GM19328 (cell line): Measurements from ENCODE around the gene NFIB.

ENCODE experiments used
- ATAC-seq: cut with Tn5 transposase; IDR thresholded peaks from one replicate; pipeline ENCODE4 v1.9.1; 2021; ENCODE audit warnings: mild to moderate bottlenecking, moderate library complexity; ENCODE audit not compliant: unreplicated experiment

The NFIB gene

GRCh38 chr9:14158916-14159315 lies 155.0 kb downstream of the NFIB start:
- ATAC-seq = no peak

DNA sequence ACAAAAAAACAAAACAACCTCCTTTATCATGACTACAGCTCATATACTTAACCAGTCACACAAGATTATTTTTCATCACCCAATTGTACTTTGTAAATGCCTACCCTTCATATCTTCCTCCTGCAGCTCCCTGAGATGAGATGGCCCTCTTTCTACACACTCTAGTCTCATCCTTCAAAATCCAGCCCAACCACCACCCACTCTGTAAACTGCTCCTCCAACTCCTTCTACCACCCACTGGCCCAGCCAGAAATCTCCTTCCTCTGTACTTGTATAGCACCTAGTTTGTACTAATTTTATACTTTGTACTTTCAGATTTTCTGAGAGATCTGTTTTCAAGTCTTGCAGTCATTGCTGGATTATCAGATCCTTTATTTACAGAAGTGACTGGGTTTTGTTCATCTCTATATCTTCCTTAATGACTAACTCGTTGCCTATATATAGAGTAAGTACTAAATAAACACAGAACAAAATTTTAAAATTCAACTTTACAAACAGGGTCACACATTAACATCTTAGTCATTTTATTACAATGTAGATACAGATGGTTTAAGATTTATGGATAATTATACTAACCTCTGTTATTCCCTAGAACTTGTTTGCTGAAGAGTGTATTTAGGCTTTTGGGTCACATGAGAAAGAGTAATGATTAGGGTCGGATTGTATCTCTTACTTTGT lies 155.7 kb downstream of the NFIB start:
- no peak for ATAC-seq

DNA sequence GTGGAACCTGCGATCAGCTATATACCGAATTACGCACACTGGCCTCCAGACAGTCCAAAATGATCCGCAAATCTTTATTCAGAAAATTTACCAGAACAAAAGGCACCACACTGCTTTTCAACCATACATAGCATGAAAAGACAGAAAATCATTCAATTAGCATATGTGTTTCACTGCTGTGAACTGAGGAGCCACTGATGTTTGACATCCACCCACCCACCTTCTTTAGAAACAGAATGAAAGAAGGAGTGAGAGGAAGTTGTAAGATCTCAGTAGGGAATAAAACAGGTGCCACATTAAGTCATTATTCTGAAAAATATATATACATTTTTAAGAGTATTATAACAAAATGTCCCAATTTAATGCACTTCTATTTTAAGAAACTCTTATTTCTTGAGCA lies 156.8 kb downstream of the NFIB start:
- no peak for ATAC-seq

DNA sequence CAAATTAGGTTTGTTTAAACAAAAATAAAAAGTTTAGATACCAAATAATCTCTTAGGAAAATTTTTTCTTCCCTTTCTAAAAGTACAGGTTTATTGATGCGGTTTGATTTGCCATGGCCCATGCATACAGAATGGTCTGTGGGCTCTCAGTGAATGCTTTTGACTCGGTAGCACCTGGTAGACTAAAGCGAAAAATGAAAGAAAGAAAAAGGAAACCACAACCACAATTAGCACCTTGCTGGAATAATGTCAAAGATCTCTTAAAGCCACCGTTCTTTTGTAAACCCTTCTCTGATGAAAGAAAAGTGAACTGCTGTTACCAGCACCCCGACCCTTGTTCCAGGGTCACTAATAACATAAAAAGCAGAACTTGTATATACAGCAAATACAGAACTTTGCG lies 157.9 kb downstream of the NFIB start:
- peak; percentile 88 for ATAC-seq

- no peak for ATAC-seq
These were observed 158.7 kb downstream of the NFIB start for GRCh38 chr9:14155237-14155636.

GRCh38 chr9:14153310-14153720 lies 160.6 kb downstream of the NFIB start:
- no peak for ATAC-seq

- ATAC-seq = no peak
These were observed 162.5 kb downstream of the NFIB start for GRCh38 chr9:14151451-14151850.

- ATAC-seq = no peak
These were observed 165.3 kb downstream of the NFIB start for GRCh38 chr9:14148501-14149103.

GRCh38 chr9:14147738-14148137 lies 166.2 kb downstream of the NFIB start:
- ATAC-seq = no peak

- ATAC-seq = no peak
These were observed 167.6 kb downstream of the NFIB start for GRCh38 chr9:14146201-14146874.

DNA sequence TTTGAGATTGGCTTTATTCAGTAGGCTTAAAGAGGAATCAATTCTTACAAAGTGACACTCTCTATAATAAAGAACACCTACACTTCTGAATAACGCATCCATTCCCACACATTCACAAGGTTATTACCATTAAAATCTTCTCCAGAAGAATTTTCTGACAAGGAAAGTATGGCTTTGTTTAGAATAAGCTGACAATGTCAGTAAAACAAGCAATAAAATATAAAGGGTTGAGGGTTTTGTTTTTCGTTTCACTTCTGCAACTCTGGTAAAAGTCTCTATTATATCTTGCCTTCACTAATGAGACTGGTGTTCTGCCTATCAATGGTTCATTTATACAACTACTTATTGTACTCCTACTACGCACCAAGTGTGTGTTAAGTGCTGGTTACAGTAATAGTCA lies 169.7 kb downstream of the NFIB start:
- ATAC-seq = no peak

- ATAC-seq = no peak
These were observed 172.2 kb downstream of the NFIB start for GRCh38 chr9:14141699-14142098.

DNA sequence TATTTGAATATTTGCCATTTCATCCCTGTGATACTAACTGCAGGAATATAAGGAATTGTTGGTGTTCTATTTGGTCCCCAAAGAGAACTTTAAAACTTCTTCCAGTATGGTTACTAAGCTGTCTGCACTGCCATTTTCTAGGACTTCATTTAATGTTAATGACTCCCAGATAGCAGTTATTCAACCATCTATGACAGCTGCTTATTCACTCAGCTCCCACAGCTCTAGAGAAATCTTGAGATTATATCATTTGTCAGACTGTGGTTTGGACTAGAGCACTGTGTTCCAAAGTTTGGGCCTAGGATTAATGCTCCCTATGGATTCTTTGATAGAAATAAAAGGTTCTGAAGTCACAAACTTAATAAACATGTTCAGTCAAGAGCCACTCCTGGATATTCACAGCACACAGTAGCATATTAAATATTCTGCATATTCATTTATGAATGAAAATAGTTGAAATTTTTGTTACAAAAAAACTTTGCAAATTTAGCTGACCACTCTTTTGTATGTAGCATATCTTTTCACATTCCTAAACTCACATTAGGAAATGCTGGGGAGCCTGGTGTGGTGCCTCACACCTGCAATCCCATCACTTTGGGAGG lies 173.7 kb downstream of the NFIB start:
- no peak for ATAC-seq

DNA sequence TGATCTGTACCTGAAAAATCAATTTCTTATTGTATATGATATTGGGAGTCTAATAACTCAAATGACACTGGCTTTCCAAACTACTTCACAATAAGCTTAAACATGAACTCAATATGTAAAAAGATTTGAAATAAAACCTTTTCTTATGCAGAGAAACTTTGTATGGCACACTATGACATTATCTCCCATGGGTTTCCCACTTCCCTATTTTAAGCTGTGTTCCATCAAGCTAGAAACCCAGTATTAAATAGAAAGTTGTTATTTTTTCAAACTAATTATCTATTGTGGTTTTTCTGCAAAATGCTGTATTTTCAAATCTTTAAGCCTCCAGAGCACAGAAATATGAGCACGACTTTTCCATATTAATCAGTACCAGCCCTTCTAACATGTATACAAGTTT lies 174.7 kb downstream of the NFIB start:
- no peak for ATAC-seq

- ATAC-seq = no peak
These were observed 177.1 kb downstream of the NFIB start for GRCh38 chr9:14136646-14137370.

- no peak for ATAC-seq
These were observed 177.8 kb downstream of the NFIB start for GRCh38 chr9:14136047-14136635.

- no peak for ATAC-seq
These were observed 178.5 kb downstream of the NFIB start for GRCh38 chr9:14135421-14135820.

- ATAC-seq = no peak
These were observed 180.5 kb downstream of the NFIB start for GRCh38 chr9:14133394-14133793.

GRCh38 chr9:14132775-14133174 lies 181.2 kb downstream of the NFIB start:
- ATAC-seq = no peak

DNA sequence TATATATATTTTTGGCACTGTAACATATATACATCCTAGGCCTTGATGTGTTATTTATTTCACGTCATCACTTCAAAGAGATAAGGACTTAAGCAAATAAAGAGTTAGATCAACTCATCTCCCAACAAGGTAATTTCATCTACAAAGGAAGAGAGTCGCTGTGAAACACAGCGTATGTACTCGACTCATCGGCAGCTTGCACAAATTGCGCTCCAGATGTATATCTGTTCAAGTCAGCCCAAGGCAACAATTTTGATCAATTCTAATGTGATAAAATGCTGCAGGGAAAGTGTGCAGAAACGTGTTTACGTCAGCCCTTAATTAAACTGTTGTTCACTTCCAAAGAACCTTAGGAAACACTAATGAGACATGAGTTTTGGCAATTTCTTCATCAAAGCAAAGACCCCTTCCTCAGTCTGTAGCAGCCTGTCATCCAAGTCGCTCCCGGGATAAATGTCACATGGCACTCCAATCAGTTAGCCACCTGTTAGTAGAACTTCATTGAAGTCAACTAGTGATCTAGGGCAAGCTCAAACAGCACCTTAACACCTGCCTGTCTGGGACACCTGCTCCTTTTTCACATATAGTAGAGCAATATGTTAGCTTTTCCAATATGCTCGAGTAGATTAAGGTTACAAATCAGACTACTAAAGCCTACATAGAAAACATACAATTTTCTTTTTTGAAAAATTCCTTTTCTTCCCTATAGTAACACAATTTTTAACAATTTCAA lies 182.4 kb downstream of the NFIB start:
- no peak for ATAC-seq
